AG08396 (cell line): ENCODE measurements around the gene LACTB.

ENCODE experiments used
- DNase-seq: peaks from one replicate; pipeline ENCODE4 v3.0.0; 2012; ENCODE audit warnings: low spot score, mixed read lengths

Gene LACTB

GRCh38 chr15:63172851-63173451 lies 51.3 kb downstream of the LACTB start:
- DNase-seq = no peak

- no peak for DNase-seq
Measured at GRCh38 chr15:63176302-63176701, 54.6 kb downstream of the LACTB start.

GRCh38 chr15:63178034-63178433 lies 56.4 kb downstream of the LACTB start:
- DNase-seq = no peak

- DNase-seq = no peak
Measured at GRCh38 chr15:63180746-63181145, 59.1 kb downstream of the LACTB start.

- DNase-seq = no peak
Measured at GRCh38 chr15:63181648-63182047, 60.0 kb downstream of the LACTB start.

- no peak for DNase-seq
Measured at GRCh38 chr15:63185206-63185605, 63.5 kb downstream of the LACTB start.

- DNase-seq = peak; percentile 56
Measured at GRCh38 chr15:63186065-63186464, 64.4 kb downstream of the LACTB start.

- no peak for DNase-seq
Measured at GRCh38 chr15:63187589-63188226, 66.0 kb downstream of the LACTB start.

- DNase-seq = no peak
Measured at GRCh38 chr15:63188247-63188925, 66.7 kb downstream of the LACTB start.

GRCh38 chr15:63188926-63189871 lies 67.5 kb downstream of the LACTB start, which contains the start of gene RAB8B:
RAB8B (plus strand) TSS chr15:63189606; CDS start chr15:63189625, 19 bp downstream.
- peak; percentile 95 for DNase-seq

GRCh38 chr15:63189941-63190768 lies 68.5 kb downstream of the LACTB start:
- DNase-seq = no peak

GRCh38 chr15:63190769-63191649 lies 69.3 kb downstream of the LACTB start:
- DNase-seq = no peak
